CD14-positive monocyte (primary cell): ENCODE measurements around the gene AADAT. TPM values are rescaled to one million over a fixed set of nuclear protein-coding genes. Genes with fewer than 3 reads are reported as not detected.
A peak's percentile ranks its signal among the peaks of the same experiment; 100 is the strongest.

Experiments used
- DNase-seq, 3 donors: peaks; one replicate each; pipeline ENCODE4 v3.0.0-alpha.2; 2011 to 2022
- H2AFZ ChIP-seq: 2 replicates; pipeline ENCODE4 v1.6.0; 2012; ENCODE audit warnings: mild to moderate bottlenecking, low read depth, low read length, inconsistent platforms; ENCODE audit not compliant: insufficient read depth, poor library complexity, severe bottlenecking
- H3K27ac ChIP-seq, 2 donors: 1 replicate in 1 of 2; 2 replicates in 1 of 2; pipeline ENCODE4 v1.5.1; 2012 to 2013; ENCODE audit warnings: low read length in 2 of 2, control low read depth in 1 of 2, inconsistent platforms in 1 of 2, low read depth in 1 of 2, mild to moderate bottlenecking in 1 of 2
- H3K27me3 ChIP-seq, 2 donors: one replicate each; pipeline versions ENCODE4 v1.6.0 to v1.6.1; 2011 to 2013; ENCODE audit warnings: low read length in 2 of 2; ENCODE audit not compliant: control insufficient read depth in 2 of 2, insufficient read depth in 2 of 2
- H3K36me3 ChIP-seq, 2 donors: replicated peaks in 1 of 2; 1 replicate in 1 of 2; 2 replicates in 1 of 2; pipeline versions ENCODE4 v1.5.1 to v1.6.1; 2012 to 2013; ENCODE audit warnings: low read length in 2 of 2, control low read depth in 1 of 2, inconsistent platforms in 1 of 2, mild to moderate bottlenecking in 1 of 2; ENCODE audit not compliant: insufficient read depth in 2 of 2, control insufficient read depth in 1 of 2
- H3K4me1 ChIP-seq, 2 donors: 1 replicate in 1 of 2; 2 replicates in 1 of 2; pipeline versions ENCODE4 v1.5.1 to v1.6.1; 2012 to 2013; ENCODE audit warnings: low read length in 2 of 2, control low read depth in 1 of 2, inconsistent platforms in 1 of 2, mild to moderate bottlenecking in 1 of 2, moderate library complexity in 1 of 2; ENCODE audit not compliant: insufficient read depth in 2 of 2, control insufficient read depth in 1 of 2
- H3K4me2 ChIP-seq: replicated peaks from 2 replicates; pipeline ENCODE3; 2012; ENCODE audit warnings: low read length, moderate library complexity, mild to moderate bottlenecking; ENCODE audit not compliant: poor library complexity, severe bottlenecking; ENCODE audit errors: extremely low read depth
- H3K4me3 ChIP-seq, 3 experiments: fragments of 200-600 bp in 1 of 3; sonication (generic) in 1 of 3; replicated peaks in 1 of 3; 1 replicate in 2 of 3; 2 replicates in 1 of 3; pipeline ENCODE4 v1.5.1; 2011 to 2013; ENCODE audit warnings: low read length in 3 of 3, mild to moderate bottlenecking in 3 of 3, control low read depth in 2 of 3, low read depth in 2 of 3, inconsistent platforms in 1 of 3, moderate library complexity in 1 of 3
- H3K79me2 ChIP-seq: 2 replicates; pipeline ENCODE4 v1.6.0; 2012; ENCODE audit warnings: mild to moderate bottlenecking, control low read depth, inconsistent platforms, low read length, moderate library complexity; ENCODE audit not compliant: insufficient read depth
- H3K9ac ChIP-seq: 2 replicates; pipeline ENCODE4 v1.6.0; 2017; ENCODE audit warnings: low read length, mild to moderate bottlenecking; ENCODE audit not compliant: insufficient read depth, poor library complexity, severe bottlenecking
- H3K9me3 ChIP-seq, 2 donors: replicated peaks in 1 of 2; 1 replicate in 1 of 2; 2 replicates in 1 of 2; pipeline versions ENCODE4 v1.5.1 to v1.6.1; 2012 to 2013; ENCODE audit warnings: low read length in 2 of 2, control low read depth in 1 of 2; ENCODE audit not compliant: control insufficient read depth in 1 of 2, insufficient read depth in 1 of 2
- H4K20me1 ChIP-seq: 2 replicates; pipeline ENCODE4 v1.6.0; 2012; ENCODE audit warnings: mild to moderate bottlenecking, low read length, control low read depth, moderate library complexity; ENCODE audit not compliant: insufficient read depth
- H3K27ac Mint-ChIP-seq, 7 donors: one replicate each; pipeline ENCODE4 v1.8.0; 2020; ENCODE audit warnings: mild to moderate bottlenecking in 7 of 7, mixed read lengths in 7 of 7, moderate library complexity in 6 of 7, inconsistent platforms in 2 of 7
- H3K27me3 Mint-ChIP-seq, 3 donors: one replicate each; pipeline ENCODE4 v1.8.0; 2021 to 2022; ENCODE audit warnings: low read depth in 3 of 3, mild to moderate bottlenecking in 3 of 3, mixed read lengths in 3 of 3, moderate library complexity in 3 of 3, inconsistent platforms in 1 of 3
- H3K36me3 Mint-ChIP-seq, 2 donors: one replicate each; pipeline ENCODE4 v1.8.0; 2020; ENCODE audit warnings: mixed read lengths in 2 of 2, inconsistent platforms in 1 of 2, mild to moderate bottlenecking in 1 of 2
- H3K4me1 Mint-ChIP-seq: one replicate; pipeline ENCODE4 v1.8.0; 2020; ENCODE audit warnings: mild to moderate bottlenecking, mixed read lengths
- H3K4me3 Mint-ChIP-seq, 2 donors: one replicate each; pipeline ENCODE4 v1.8.0; 2020; ENCODE audit warnings: mild to moderate bottlenecking in 2 of 2, mixed read lengths in 2 of 2, moderate library complexity in 1 of 2
- H3K9me3 Mint-ChIP-seq, 7 donors: one replicate each; pipeline ENCODE4 v1.8.0; 2020 to 2022; ENCODE audit warnings: mixed read lengths in 7 of 7, mild to moderate bottlenecking in 6 of 7, moderate library complexity in 6 of 7, inconsistent platforms in 2 of 7
- CTCF ChIP-seq: fragments of 200-600 bp; IDR thresholded peaks from one replicate; pipeline ENCODE4 v1.8.0; 2022; ENCODE audit warnings: antibody characterized with exemption, mild to moderate bottlenecking
- WGBS: methylation state at CpG from one replicate; pipeline ENCODE4 v1.1.5; 2013; ENCODE audit warnings: missing lambda C conversion rate; ENCODE audit not compliant: insufficient coverage; 5-methylcytosine and 5-hydroxymethylcytosine counted together
- intact Hi-C, 2 donors: fragments of 100-400 bp; cut with micrococcal nuclease; formaldehyde crosslinking; loops; one replicate each; pipeline versions ENCODE4 v1.15.0 to v1.15.1; 2023
- polyA plus RNA-seq, 3 donors: library from polyadenylated mRNA; depleted of rRNA in 1 of 3; unstranded in 2 of 3; stranded (reverse) in 1 of 3; fragments of 300-500 nt in 2 of 3; fragments of >200 nt in 1 of 3; fragmentation: Illumina TruSeq in 2 of 3; gene quantifications; 1 replicate in 2 of 3; 2 replicates in 1 of 3; pipeline ENCODE4 v1.2.3, GENCODE V29; 2012 to 2021

AADAT gene
- polyA plus RNA-seq, 3 donors = not detected

- no peak overlapping the region for H3K4me2 ChIP-seq
- H3K4me3 Mint-ChIP-seq = peak overlapping the region in 1 of 2 donors; percentile 68
- no peaks in the 10 kb centered on the region for H3K36me3 ChIP-seq
- H3K79me2 ChIP-seq = no peaks in the 10 kb centered on the region
- no peak overlapping the region for H3K27ac Mint-ChIP-seq
- no peaks in the 10 kb centered on the region for H3K36me3 Mint-ChIP-seq
- H3K9ac ChIP-seq = no peak overlapping the region
- no peak for TF ChIP-seq CTCF
- H3K27ac ChIP-seq = no peak overlapping the region
- no peak overlapping the region for H2AFZ ChIP-seq
- WGBS = 84% methylated on average over 3 of the region's 3 CpGs
- H3K27me3 ChIP-seq = peaks cover 42 to 50% of the 10 kb centered on the region in 2 donors
- peaks cover 0 to 28% (median 11%) of the 10 kb centered on the region in 7 donors for H3K9me3 Mint-ChIP-seq
- H3K27me3 Mint-ChIP-seq = peaks cover 30 to 47% (median 45%) of the 10 kb centered on the region in 3 donors
- H3K4me1 Mint-ChIP-seq = peaks cover 6% of the 10 kb centered on the region
- no peaks in the 10 kb centered on the region for H4K20me1 ChIP-seq
- no peak for DNase-seq
- intact Hi-C loops = no loop called here
- H3K4me3 ChIP-seq = no peak overlapping the region
- no peaks in the 10 kb centered on the region for H3K4me1 ChIP-seq
- peaks cover 3 to 6% of the 10 kb centered on the region in 2 donors for H3K9me3 ChIP-seq
These were observed 9.3 kb downstream of the AADAT start for GRCh38 chr4:170080496-170080895.

GRCh38 chr4:170079981-170080380, 9.8 kb downstream of the AADAT start:
- Histone ChIP-seq H2AFZ (no peak overlapping the region), H3K4me3 (no peak overlapping the region), H3K4me1 (no peaks in the 10 kb centered on the region), H3K27me3 (peaks cover 42 to 48% of the 10 kb centered on the region in 2 donors), H3K9ac (no peak overlapping the region), H3K36me3 (no peaks in the 10 kb centered on the region), H3K27ac (no peak overlapping the region), H4K20me1 (no peaks in the 10 kb centered on the region), H3K79me2 (no peaks in the 10 kb centered on the region), H3K9me3 (peaks cover 3 to 6% of the 10 kb centered on the region in 2 donors), H3K4me2 (no peak overlapping the region)
- intact Hi-C loops = no loop called here
- Mint-ChIP-seq H3K9me3 (peaks cover 0 to 28% (median 14%) of the 10 kb centered on the region in 7 donors), H3K4me3 (peak overlapping the region in 1 of 2 donors; percentile 16), H3K36me3 (no peaks in the 10 kb centered on the region), H3K27ac (no peak overlapping the region), H3K27me3 (peaks cover 30 to 45% (median 43%) of the 10 kb centered on the region in 3 donors), H3K4me1 (peaks cover 6% of the 10 kb centered on the region)
- WGBS = 25% methylated on average over 2 of the region's 2 CpGs
- no peak for TF ChIP-seq CTCF
- no peak for DNase-seq
